Pons (tissue), 1 donor: ENCODE measurements around the gene SHROOM3.

ENCODE experiments used
- DNase-seq: peaks from one replicate; pipeline ENCODE4 v3.0.0-alpha.2; 2016; ENCODE audit warnings: low spot score

The SHROOM3 gene

DNA sequence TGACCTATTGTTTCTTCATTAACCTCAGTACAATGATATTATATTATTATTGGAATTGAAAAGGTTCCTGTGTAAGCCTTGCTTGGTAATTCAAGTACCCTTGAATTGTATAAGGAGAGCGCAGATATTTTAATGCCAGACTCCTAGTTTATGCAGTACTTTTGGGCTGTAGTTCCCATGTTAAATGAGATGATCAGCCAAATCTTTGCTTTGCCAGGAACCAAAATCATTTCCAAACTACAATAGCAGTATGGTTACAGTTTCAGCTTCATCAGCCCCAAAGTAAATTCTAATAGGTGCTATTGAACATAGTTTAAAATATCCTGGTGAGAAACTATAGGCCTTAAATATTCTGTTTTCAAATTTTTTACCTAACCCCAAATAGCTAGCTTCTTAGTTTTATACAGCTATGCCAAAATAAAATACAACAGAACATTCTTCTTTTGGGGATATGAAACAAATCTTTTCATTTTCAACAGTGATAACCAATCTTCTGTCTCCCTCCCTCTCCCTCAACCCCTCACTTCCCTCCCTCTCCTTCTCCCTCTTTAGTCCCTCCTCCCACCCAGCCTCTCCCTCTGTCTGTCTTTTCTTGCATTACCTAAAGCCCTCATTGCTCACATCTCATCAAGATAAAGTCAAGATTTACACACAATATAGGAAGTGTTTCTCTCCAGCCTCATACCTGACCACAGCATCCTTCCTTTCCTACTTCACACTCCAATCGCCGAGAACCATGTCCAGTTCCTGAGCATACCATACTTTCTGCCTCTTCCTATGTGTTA, 190.1 kb downstream of the SHROOM3 start:
- DNase-seq: no peak

DNA sequence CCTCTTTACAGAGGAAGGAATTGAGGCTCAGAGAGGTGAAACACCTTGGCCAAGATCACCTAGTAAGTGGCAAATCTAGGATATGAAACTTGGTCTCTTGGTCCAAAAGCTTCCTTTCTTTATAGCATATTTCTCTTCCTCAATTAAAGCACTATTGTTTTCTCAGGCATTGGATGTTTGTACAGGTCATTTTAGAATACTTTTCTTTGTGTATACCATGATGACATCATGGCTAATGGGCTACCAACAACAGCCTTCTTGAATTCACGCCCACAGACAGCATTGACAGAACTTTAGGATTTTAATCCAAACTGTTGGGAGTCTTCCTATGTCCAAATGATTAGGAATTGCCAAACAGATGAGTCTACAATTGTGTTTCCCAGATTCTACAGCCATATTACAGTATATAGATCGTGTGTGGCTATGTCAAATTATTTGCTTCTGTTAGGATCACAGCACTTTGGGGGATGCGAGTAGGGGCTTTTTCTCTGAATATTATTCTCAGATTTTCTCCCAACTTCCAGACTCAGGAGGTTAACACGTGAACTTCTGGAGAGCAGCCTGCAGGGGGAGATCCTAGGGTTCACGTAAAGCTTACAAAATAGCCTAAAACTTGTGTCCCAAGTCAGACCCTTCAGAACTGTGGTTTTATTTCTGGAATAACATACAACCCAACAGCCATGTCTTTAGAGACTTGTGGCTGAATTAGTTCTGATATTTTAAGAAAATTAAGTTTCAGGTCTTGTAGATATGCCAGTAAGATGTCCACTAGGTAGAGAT, 191.8 kb downstream of the SHROOM3 start:
- no peak for DNase-seq

DNA sequence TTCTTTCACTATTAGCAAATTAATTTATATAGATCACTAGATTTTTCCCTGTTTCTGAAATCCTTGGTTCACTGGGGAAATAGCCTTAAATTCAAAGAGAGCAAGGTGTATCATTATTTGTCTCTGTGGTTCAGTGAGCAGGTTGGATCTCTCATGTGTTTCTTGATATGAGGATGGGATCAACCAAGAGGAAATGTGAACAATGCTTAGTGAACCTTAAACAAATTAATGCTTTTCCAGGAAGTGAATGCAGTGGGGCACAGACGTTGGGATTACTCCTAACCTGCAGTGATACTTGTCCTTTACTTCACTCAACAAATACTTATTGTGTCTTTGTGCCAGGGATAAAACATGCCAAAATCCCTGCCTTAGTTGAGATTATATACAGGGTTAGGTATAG, 193.2 kb downstream of the SHROOM3 start:
- DNase-seq: no peak

DNA sequence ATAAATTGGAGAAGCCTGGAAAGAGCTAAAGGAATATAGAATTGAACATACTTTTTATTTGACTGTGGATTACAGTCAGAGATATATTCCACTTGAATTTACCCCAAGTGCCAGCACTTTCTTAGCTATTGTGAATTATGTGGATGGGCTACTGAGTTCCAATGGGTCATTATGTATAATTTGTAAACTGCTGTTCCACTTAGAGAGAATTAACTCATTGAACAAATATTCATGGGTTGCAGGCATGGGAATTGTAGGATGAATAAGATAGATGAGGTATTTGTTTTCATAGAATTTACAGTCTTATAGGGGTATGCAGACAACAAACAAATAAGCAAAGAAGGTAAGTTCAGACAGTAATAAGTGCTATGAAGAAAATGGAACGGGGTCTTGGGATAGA, 195.7 kb downstream of the SHROOM3 start:
- DNase-seq: no peak

DNA sequence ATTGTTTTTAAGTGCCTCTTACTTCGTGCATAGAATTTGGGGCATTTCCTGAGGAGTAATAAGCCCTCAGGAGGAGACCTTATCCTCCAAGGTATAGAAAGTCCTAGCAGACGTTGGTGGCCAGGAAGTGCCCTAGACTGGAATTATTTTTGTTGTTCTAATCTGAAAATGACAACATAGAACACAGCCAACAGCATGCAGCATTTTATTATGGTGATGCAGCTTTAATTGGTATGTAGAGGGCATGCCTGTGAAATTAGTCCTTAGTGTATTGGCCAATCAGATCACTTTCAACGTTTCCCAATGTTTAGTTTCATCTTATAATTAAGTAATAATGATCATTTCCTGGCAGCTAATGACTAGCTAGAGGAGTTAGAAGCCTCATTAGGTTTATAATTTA, 199.2 kb downstream of the SHROOM3 start:
- DNase-seq: no peak

DNA sequence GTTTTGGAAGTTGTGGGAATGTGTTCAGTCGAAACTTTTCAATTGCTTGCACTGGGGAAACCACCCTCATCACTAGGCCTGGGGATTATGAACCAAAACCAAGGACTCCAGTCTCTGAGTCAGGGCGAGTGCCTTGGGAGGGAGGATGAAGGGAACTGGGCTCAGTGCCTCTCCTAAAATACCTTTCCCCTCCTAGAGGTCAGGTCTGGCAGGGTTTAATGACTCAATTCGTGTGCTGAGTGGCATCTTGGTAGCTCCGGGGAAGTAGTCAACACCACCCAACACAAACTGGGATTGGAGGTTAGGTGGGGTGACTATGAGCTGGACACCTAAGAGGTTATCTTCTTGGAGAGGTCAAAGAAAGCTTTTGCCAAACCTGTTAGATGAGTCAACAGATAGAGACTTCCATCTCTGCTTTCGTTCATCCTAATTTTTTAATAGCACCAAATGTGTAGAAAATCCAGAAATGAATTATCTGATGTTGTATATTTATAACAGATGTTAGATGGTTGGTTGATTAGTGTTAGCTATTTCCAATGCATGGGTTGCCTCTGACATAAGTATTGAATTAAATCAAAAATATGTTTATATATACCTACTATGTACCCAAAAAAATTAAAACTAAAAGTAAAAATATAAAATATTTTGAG, 202.8 kb downstream of the SHROOM3 start:
- DNase-seq: no peak

DNA sequence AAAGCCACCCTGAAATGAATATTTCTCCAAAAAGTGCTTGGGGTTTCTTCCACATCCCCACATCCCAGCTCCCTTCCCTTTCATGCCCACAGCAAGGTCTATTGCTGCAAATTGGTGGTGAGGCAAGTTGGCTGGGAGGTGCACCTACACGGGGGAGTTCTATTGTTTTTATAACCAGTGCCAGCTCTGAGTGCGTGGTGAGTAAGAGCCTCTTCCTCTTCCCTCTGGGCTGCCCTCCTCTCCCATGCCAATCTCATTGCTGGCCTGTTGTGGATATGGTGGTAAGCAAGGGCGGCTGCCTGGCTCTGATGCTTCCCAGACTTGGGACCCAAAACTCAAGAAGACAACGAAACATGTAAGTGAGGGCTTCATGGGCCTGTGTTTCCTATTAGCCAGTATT, 204.3 kb downstream of the SHROOM3 start:
- DNase-seq: no peak

DNA sequence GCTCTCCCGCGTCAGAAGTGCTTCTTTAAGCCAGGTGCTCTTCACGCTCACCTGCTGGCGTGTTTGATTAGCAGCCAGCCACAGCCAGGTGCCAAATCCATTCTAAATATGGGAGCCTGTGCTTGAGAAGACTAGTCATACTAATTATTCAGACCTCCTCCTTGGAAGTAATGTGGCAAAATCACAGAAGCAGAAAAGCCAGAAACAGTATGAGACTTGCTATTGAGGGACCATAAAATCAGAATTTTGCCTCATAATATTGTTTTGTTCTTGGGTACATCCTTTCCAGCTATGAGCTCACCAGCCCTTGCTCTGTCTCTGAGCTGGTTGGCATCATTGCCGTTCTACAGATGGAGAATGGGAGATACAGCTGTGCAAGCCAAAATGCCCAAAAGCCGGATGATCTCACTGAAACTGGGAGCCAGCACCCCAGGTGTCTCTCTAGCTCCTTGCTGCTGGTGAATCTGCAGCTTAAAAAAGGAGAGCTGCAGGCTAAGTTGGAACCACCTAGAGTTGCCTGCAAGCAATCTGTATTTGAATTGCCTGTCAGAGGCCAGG, 205.4 kb downstream of the SHROOM3 start:
- DNase-seq: peak; percentile 20

DNA sequence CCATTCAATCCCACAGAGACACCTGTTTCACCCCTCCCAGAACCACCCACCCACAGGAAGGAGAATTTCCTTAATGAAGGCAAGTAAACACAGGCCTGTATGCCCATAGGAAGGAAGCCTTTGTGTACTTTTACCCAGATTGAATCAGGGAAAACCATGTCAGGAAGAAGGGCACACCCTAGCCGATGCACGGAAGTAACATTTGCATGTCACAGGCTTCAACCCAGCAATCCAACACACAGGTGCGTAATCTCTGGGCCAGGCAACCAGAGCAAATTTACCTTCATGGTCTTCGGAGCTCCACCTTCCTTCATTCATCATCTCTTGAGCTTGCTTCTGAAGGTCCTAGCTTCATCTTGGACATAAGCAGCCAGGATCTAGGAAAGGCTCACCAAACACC, 206.3 kb downstream of the SHROOM3 start:
- DNase-seq: no peak

DNA sequence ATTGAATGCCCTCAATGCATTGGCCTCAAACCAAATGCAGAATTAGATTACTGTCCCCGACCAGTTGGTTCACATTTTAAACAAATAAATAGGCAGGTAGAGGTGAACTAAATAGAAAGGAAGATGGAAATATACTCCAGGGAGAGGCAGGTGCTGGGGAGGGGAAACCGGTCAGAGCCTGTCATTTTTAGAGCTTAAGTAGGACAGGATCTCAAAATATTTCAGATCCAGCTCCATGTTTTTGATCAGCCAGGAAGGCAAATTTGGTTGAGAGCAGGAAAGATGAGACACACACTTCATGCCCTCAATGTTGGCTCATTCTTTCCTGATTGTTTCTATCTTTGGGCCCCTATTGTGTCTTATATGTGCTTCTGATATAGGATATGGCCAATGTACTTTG, 206.7 kb downstream of the SHROOM3 start:
- DNase-seq: no peak

DNA sequence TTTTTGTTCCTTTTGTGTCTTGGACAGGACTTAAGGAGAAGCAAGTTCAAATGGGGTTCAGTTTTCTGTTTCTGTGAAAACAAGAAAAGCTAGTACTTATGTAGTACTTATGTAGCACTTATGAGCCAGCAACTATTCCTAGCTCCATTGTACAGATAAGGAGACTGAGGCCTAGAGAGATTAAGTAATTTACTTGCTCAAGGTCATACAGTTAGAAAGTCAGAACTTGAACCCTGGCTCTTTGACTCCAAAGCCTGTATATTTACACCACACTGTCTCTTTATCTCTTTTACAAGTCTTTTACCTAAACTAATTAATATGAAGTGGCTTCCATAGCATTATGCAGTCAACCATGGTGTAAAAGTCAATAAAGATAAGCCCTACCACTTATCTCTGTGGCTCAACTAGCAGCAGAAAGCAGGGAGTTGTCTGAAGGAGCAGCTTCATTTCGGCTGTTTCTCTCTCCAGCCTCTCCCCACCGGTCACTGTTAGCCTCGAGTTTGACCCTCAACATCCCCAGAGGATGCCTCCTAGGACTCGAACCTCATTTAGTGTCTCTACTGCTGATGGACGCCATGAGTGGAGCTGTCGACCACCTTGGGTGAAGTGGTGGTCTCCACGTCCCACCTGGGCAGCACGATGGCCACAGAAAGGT, 209.9 kb downstream of the SHROOM3 start:
- no peak for DNase-seq

DNA sequence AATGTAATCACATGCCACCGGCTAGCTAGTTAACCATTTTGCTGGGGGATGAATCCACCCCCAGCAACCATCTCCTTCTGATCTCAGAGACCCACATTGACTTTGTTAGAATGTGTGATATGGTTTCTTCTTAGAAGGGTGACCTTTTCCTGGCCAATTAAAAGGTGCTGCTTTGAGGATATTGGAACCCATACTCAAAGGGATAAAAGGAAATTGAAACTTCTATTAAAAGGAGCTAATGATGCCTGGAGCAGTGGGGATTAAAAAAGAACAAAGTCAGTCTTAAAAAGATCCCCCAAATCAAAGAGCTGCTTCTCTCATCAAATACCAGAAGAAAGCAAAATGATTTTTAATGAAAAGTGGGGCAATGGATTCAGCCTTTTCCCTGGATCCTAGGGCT, 214.1 kb downstream of the SHROOM3 start:
- DNase-seq: no peak

DNA sequence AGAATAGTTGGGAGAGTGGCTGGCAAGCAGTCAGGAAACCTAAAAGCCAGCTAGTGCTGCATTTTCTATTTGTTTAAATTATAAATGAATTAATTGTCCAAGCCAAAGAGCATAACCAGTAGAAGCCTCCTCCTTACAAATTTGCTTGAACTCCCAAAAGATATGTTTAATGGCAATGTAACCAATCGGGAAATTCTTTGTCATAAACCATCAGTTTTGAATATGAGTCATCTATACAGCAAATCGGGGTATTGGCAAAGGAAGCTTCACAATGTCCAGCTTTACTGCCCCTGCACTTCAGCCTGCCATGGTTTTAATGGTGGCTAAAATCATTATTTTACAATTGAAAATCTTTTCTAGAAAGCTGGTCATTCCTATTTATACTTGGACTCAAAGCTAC, 216.6 kb downstream of the SHROOM3 start:
- no peak for DNase-seq

DNA sequence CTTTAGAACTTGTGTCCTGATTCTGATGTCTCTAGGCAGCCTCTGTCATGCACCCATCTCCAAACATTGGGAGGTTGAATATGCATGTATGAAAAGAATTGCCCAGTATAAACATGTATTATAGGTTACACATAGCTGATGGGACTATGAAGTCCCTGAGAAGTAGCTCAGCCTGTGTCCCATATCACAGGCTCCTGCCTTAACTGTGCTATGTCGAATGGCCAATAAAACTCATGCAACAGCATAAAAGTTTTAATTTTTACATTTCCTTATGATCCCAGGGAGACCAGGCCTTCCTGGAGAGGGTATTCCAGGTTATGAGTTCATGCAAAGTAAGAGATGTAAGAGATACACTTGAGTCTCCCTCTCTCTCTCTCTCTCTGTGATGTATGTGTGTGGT, 217.4 kb downstream of the SHROOM3 start:
- no peak for DNase-seq

DNA sequence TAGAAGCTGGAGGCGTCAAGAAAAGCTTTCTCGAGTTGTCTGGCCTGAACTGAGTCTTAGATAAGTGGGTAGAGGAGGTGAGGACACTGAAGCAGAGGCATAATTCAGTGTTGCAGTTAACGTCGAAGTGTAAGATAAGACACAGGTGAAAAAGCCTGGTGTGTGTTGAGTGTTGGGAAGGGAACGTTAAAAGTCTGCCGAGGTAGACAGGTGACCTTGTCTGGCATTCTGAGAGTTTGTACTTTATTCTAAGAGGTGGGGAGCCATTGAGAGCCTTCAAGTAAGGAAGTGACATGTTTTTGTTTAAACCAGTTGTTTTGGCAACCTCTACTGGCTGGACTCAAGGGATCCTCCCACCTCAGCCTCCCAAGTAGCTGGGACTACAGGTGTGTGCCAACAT, 219.1 kb downstream of the SHROOM3 start:
- no peak for DNase-seq

DNA sequence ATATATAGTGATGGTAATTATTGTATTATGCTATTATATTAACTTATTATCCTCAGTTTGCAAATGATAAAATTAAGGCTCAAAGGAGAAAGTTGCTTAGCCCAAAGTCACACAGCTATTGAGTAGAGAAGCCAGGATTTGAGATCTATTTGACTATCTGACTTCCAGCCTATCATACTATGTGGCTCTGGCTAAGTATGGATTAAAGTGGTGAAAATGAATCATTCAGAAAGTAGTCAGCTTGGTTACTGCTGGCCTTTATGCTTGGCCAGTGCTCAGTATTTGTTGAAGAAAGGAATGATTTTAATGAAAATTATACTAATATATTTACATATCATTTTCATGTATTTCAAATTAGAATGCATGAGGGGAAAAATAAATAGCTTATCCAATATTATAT, 219.8 kb downstream of the SHROOM3 start:
- no peak for DNase-seq

DNA sequence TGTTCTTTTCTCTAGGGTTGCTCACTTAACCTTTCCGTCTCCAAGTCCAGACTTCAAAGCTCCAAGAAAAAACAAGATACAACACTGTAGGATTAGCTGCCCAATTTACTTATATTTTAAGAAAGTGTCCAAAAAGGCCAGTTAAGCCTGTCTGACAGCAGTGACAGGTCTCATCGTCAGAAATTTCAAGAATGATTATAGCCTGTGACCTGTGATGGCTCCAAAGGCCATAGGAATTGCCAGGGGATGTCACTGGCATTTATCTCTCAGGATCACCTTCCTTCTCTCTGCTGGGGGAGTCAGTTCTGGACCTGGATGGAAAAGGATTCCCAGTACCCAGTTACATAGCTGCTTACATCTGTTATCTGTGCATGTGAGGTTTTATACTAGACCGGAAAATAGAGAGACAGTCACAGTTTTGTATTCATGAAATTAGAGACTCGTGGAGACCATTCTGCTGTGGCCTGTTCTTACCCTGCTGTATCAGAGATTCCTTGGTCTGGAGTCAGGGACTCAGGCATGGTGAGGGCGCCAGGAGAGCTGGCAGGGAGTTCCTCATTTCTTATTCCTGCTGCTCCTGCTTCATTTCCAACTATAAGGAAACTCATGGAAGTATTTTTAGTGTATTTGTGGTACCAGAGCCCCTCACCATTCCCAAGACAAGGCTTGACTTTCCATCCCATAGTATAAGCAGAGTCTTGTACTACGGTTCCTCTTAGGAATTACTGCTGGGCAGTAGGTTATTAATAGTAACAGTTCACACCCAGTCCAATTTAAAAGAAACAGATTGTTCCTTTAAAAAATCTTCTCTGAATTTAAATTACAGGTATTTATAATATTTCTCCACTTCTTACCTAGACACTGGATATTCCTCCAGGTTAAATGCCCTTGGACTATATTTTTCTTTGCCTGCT, 220.8 kb downstream of the SHROOM3 start:
- DNase-seq: no peak

DNA sequence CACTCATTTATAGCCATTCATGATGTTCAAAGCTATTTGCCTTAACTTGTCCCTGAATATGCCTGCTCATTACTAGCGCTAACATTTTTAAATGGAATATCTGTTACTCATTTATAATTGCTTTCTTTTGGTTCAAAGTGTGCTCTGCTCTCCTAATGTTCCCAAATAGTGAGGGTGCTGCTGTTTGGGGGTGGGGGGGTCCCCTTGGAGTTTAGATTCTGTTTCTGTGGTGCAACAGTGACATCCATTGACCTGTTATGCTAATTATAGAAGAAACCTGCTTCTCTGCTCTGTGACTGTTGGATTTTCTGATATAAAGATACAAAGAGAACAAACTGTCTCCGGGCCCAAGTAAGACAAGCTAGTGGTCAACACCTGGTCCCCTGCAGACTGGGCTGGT, 222.4 kb downstream of the SHROOM3 start:
- DNase-seq: no peak

DNA sequence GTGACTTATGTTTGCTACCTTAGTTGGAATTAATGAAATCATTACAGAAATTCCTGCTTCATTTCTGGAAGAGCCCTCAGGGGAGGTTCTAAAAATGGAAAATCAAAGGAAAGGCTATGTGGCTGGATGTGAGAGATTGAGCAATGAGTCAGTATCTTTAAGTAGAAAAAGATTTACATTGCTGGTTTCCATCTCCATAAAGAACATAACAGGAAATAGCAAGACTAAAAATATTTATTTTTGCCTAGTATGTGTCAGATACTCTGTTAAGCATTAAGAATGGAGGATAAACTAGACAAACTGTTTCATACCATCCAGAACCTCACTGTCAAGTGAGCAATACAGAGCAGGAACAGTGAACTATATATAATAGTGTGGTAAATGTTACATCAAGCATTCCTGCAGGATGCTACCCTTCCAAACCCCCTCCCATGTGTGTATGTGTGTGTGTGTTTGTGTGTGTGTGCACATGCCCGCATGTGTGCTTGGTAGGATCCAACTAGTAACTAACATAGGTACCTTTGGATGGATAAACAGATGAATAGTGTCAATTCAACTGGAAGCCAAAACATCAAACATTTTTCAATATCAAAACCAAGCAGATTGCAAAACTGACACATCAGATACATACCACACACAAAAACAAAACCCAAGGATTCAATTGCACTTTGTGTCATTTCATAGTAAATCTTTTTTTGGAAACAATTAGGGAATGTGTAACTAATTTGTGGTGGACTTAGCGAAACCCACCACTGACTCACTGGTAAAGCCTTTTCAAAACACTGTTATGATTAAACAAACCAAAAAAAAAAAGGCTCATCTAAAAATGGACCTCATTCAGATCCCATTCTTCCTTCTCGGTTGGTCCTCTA, 223.4 kb downstream of the SHROOM3 start:
- DNase-seq: no peak

DNA sequence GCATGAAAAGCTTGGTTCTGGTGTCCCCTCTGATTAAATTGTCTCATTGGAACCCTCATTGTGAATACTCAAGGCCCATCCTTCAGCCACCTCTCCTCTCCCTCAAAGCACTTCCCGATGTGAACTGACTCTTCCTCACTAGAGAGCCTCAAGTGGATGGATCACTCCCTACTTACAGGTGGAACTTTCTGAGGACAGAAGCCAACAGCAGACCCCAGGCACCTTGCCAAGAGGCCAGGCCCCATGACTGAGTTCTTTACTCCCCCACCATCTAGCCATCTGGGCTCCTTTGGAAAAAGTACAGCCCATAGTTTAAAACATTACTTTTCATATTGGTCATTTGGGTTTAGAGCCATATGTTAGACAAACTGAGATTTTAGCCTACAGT, 224.1 kb downstream of the SHROOM3 start:
- no peak for DNase-seq
